NCI-H526 (cell line): ENCODE results near the gene RCN2.
A peak's percentile ranks its signal among the peaks of the same experiment; 100 is the strongest.
"Not testable (repeated sequence)": the region's sequence is repeated elsewhere in the genome, so short reads cannot be mapped to it uniquely, and the experiment has no call there.

Source experiments
- DNase-seq, 2 experiments: peaks; one replicate each; lab custom pipeline; 2025; lab: John Stamatoyannopoulos, UW

RCN2 gene, protein sequence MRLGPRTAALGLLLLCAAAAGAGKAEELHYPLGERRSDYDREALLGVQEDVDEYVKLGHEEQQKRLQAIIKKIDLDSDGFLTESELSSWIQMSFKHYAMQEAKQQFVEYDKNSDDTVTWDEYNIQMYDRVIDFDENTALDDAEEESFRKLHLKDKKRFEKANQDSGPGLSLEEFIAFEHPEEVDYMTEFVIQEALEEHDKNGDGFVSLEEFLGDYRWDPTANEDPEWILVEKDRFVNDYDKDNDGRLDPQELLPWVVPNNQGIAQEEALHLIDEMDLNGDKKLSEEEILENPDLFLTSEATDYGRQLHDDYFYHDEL

DNA sequence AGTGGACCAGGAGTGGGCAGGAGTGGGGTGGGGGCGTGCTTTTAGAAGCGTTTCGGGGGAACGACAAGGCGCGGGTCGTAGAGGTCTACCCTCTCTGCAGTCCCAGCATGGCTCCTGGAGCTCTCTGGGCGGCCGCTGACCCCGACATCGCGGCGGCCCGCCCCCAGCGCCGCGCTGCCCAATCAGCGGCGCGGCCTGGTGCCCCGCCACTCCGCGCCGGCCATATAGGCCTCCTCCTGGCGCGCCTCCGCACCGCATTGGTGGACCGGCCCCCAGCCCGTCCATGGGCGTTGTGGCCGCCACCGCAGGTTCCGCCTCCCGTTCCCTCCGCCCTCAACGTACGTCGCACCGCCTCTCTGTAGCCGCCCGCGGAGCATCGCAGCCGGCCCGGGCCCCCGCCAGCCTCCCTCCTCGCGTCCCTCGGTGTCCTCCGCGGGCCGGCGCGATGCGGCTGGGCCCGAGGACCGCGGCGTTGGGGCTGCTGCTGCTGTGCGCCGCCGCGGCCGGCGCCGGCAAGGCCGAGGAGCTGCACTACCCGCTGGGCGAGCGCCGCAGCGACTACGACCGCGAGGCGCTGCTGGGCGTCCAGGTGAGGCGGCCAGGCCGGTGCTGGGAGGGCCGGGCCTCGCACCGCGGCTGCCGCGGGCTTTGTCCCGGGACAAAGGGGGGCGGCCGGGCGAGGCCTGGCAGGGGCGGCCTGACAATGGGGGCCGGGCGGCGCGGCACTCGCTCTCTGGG, at the start of gene RCN2:
Gene RCN2 (plus strand): TSS at position 353 of the 738 bp plus-strand sequence. CDS start 93 bp downstream, at position 446.
- peak; percentile 84 to 98 for DNase-seq

DNA sequence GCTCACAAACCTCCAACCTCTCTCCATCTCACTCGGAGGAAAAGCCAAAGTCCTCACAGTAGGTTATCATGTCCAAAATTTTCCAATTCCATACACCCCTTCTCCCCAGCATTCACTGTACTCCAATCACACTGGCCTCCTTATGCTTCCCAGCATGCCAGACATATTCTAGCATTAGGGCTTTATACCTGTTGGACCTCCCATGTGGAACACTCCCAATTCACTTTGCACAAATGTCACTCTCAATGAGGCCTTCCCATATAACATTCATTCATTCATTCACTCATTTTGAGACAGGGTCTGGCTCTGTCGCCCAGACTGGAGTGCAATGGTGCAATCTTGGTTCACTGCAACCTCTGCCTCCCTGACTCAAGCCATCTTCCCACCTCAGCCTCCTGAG, 46.3 kb upstream of the RCN2 start:
- DNase-seq: no peak

DNA sequence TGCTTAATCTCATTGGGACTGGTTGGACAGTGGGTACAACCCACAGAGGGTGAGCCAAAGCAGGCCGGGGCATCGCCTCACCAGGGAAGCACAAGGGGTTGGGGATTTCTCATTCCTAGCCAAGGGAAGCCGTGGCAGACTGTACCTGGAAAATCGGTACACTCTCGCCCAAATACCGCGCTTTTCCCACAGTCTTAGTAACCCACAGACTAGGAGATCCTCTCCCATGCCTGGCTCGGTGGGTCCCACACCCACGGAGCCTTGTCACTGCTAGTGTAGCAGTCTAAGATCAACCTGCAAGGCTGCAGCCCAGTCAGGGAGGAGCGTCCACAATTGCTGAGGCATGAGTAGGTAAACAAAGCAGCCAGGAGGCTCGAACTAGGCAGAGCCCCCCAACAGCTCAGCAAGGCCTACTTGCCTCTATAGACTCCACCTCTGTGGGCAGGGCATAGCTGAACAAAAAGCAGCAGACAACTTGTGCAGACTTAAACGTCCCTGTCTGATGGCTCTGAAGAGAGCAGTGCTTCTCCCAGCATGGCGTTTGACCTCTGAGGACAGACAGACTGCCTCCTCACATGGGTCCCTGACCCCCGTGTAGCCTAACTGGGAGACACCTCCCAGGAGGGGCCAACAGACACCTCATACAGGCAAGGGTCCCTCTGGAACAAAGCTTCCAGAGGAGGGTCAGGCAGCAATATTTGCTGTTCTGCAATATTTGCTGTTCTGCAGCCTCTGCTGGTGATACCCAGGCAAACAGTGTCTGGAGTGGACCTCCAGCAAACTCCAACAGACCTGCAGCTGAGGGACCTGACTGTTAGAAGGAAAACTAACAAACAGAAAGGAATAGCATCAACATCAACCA, 44.0 kb upstream of the RCN2 start:
- DNase-seq: not testable (repeated sequence)

DNA sequence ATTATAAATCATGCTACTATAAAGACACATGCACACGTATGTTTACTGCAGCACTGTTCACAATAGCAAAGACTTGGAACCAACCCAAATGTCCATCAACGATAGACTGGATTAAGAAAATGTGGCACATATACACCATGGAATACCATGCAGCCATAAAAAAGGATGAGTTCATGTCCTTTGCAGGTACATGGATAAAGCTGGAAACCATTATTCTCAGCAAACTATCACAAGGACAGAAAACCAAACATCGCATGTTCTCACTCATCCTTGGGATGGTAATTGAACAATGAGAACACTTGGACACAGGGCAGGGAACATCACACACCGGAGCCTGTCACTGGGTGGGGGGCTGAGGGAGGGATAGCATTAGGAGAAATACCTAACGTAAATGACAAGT, 38.7 kb upstream of the RCN2 start:
- DNase-seq: not testable (repeated sequence)

DNA sequence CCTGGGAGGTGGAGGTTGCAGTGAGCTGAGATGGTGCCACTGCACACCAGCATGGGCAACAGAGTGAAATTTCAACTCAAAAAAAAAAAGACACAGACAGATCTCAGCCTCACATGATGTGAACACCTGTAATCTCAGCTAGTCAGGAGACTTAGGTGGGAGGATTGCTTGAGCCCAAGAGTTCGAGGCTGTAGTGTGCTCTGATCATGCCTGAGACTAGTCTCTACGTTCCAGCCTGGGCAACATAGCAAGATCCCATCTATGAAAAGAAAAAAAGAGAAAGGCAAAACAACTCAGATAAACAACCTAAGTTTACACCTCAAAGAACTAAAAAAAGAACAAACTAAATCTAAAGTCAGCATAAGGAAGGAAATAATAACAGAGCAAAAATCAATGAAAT, 37.4 kb upstream of the RCN2 start:
- no peak for DNase-seq

DNA sequence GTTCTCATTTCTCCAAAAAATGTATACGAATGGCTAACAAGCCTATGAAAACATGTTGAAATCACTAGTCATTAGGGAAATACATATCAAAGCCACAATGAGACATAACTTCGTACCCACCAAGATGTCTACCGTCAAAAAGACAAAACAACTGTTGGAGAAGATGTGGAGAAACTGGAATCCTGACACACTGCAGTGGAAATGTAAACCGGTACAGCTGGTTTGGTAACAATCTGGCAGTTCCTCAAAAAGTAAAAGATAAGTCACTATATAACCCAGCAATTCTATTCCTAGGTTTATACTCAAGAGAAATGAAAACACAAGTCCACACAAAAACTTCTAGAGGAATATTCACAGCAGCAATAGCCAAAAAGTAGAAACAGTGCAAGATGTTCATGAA, 33.4 kb upstream of the RCN2 start:
- no peak for DNase-seq

DNA sequence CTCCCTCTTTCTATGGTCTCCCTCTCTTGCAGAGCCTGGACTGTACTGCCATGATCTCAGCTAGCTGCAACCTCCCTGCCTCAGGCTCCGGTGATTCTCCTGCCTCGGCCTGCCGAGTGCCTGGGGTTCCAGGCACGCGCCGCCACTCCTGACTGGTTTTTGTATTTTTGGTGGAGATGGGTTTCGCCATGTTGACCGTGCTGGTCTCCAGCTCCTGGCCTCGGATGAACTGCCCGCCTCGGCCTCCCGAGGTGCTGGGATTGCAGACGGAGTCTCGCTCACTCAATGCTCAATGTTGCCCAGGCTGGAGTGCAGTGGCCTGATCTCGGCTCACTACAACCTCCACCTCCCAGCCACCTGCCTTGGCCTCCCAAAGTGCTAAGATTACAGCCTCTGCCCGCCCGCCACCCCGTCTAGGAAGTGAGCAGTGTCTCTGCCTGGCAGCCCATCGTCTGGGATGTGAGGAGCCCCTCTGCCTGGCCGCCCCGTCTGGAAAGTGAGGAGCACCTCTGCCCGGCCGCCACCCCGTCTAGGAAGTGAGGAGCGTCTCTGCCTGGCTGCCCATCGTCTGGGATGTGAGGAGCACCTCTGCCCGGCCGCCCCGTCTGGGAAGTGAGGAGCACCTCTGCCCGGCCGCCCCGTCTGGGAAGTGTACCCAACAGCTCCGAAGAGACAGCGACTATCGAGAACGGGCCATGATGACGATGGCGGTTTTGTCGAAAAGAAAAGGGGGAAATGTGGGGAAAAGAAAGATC, 32.2 kb upstream of the RCN2 start:
- DNase-seq: not testable (repeated sequence)

DNA sequence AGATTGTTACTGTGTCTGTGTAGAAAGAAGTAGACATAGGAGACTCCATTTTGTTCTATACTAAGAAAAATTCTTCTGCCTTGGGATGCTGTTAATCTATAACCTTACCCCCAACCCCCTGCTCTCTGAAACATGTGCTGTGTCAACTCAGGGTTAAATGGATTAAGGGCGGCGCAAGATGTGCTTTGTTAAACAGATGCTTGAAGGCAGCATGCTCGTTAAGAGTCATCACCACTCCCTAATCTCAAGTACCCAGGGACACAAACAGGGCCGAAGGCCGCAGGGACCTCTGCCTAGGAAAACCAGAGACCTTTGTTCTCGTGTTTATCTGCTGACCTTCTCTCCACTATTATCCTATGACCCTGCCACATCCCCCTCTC, 31.6 kb upstream of the RCN2 start:
- not testable (repeated sequence) for DNase-seq

DNA sequence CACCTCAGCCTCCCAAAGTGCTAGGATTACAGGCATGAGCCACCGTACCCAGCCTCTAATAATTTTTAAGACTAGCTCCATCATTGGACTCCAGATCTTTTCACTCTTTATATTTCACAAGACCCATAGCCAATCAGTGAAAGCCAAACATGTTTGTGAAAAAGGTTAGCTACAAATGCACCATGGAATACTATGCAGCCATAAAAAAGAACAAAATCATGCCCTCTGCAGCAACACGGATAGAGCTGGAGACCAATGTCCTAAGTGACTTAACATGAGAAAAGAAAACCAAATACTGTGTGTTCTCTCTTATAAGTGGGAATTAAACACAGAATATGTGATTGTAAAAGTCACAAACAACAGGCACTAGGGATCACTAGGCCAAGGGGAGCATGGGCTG, 29.6 kb upstream of the RCN2 start:
- no peak for DNase-seq

DNA sequence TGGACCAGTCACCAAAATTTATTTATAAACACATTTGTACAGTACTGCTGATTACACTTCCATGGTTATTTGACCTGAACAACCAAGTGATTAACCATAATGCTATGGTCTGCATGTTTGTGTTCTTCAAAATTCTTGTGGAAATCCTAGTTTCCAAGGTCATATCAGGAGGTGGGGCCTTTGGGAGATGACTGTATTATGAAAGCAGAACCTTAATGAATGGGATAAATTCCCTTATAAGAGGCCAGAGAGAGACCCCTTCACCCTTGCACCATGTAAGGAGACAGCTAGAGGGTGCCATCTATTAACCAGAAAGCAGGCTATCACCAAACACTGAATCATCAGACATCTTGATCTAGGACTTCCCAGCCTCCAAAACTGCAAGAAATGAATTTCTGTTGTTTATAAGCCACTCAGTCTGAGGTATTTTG, 28.3 kb upstream of the RCN2 start:
- peak; percentile 15 to 49 for DNase-seq

DNA sequence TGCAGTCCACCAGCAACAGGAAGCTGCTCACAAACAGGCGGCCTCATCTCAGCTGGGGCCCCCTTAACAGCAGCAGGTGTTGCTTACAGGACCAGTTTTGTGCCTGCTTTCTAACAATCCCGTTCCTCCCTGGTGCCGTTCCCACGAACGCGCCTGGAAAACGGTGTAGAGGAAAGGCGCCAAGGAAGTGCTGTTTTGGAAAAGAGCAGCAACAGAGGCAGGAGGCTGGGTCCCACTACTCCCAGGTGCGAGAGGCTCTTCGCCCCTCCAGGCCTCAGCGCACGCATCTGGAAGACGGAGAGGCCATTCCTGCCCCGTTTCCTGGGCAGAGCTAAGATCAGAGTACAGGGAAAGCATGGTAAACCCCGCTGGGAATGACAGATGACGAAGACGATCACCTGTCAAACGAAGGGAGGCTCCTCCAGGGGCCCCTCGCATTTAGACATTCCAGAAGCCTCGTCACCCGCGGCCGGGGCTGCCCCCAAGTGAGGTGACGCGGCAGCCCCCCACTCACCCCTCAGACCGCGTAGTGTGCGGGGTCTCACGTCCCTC, 27.0 kb upstream of the RCN2 start:
- peak in 1 of 2 experiments; percentile 59 for DNase-seq

DNA sequence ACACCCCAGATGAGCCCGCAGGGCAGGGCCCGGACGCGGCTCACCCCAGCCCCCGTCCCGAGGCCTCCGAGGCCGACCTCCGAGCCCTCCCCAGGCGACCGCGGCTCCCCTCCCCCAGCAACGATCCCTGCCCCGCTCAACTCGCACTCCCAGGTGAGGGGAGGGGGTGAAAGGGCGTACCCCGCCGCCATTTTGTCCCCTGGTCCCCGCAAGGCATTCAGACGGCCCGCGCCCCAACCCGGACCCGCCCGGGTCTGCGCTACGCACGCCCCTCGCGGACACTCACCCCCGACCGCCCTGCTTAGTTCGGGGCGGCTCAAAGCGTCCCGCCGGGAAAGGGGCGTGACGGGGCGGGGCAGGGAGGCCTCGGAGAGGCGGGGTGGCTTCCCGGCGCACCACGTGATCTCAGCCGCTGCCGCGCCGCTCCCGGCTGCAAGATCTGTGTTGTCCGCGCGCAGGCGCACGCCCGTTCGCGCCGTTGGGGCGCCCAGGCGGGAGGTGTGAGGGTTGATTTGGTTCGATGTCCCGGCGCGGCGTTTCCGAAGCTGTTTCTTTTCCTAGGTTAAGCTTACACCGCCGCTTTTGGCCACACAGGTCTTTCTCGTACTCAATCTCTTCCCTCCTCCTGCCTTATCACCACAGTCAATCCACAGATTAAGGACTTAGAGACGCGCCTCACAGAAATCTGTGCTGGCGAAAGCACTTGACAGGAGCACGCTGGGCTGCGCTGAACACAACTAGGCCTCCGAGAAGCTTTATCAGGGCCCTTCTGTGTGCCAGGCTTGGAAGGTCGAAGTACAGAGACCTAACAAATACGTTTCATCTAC, 26.3 kb upstream of the RCN2 start, which contains the start of gene SCAPER:
Gene SCAPER (minus strand): TSS at position 328 of the 827 bp plus-strand sequence. CDS start 21,523 bp downstream, outside the sequence.
- DNase-seq: peak; percentile 75 to 94

DNA sequence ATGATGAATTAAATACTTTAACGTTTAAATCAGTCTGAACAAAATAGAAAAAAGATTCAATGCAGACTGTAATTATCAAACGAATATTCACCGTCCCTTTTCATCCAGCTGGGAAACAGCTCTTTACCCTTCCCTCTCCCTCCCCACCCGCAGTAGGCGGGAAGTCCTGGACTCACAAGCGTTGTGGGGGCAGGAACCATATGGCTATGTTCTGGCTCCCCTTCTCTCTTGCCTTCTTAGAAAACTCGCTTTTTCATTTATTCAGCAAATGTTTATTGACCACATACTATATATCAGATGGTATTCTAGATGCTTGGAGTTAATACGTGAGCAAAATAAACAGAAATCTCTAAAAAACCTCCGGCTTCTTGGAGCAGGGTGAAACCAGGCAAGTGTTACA, 25.7 kb upstream of the RCN2 start:
- DNase-seq: peak in 1 of 2 experiments; percentile 35

DNA sequence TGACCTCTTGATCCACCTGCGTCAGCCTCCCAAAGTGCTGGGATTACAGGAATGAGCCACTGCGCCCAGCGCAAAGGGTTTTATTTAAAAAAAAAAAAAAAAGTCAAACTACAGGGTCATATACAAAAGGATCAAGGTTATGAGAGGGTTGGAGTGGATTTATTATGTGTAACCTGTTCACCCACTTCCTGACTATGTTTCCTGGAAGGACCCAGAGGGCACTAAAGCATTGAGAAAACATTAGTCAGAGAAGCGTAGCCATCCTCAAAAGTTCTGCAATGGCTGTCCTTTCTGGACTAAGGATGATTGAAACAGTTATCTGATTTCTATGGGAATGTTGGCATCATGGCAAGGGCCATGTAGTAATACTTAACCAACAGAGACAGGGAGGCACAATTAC, 19.1 kb upstream of the RCN2 start:
- no peak for DNase-seq

DNA sequence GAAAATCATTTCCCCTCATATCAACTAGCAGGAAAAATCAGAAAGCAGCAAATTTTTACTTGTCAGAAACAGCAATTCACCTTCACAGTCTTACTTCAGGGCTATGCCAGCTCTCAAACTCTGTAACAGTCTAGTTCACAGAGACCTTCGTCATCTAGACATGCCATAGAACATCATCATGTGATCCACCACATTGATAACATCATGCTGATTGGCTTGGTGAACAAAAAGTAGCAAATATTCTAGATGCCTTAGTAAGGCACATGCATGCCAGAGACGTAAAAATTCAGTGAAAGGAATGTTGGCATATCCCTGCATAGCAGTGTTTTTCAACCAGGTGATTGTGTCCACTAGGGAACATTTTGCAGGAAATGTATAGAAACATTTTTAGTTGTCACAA, 17.8 kb upstream of the RCN2 start:
- no peak for DNase-seq

DNA sequence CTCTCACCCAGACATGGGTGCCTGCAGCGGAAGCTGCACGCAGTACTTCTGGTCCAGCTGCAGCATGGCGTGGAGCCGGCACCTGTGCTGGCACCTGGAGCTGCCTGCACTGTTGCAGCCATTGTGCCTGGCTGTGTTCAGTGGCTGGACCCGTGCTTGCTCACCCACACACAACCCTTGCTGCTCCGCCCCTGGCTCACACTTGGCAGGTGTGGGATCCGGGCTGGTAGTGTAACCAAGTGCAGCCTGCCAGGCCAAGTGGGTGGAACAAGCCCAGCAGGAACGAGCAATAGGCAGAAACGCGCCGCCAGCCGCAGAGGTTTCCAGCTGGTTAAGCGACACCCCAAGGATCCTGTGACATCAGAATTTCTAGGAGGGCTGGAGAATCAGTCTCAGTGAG, 15.2 kb upstream of the RCN2 start:
- no peak for DNase-seq

DNA sequence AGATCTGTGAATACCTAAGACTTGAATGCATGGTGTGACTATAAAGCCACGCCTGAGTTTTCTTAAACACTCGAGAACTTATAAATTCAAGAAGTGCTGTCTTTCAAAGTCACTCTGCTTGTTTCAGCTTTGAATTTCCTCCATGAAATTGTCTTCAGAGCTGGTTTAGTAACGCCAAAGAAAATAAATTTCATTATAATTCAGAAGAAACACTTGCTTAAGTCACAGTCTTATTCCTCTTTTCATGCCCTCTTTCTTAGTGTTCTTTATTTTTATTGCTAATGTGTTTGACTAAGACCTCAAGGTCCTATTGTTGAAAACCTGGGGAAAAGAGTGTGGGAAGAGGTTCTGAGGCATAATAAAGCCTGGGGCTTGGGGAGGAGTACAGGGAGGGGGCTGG, 3.3 kb upstream of the RCN2 start:
- DNase-seq: no peak

DNA sequence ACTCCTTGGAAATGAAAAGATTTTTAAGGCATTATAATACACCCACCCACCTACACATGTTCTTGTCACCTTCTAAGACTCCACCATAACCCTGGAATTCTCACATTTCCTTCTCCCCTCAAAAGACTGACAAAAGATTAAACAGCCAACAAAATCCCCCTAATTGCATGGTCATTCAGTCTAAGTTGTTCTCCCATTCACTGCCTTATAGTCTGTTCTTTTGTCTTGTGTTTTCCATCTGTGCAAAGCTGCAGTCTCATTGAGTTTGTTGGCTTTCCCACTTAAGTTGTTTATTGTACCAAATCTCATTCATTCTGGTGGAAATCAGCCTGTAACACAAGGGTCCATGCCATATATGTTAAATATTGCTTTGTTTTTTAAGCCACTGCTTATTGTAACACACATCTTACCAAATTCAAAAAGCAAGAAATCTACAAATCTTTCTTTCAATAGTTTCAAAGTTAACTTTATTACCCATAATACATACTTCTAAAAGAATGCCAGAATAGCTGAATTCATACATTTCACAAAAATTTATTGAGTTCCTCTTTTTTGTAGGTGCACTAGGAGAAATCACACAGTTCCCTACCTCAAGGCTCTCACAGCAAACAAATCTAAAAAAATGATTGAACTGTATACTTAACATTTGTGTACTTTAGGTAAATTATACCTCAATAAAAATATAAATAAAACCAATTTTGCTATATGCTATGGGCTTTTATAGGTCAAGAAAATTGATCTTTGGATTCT, 2.4 kb upstream of the RCN2 start:
- DNase-seq: no peak

DNA sequence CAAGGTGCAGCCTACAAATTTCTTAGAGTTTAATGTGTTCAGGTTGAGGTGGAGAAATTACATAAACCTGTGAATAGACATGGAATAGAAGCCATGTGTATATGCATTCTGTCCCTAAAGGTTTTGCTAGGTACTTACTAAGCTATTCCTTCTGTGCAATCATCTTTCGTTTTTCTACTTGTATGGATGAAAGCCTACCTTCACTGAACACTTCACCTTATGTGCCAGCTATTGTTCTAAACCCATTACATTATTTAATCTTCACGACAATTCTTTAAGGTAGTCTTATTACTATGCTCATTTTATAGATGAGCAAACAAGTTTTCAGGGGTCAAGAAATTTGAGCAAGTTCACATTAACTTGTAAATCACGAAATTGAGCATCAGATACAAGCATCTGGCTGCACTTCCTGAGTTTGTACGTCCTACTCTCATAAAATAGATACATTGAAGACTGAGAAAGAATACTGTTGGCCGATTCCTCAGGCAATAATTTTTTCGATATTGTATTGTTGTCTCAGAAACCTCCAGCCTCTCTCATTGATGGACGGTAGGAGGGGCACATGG, 635 bp upstream of the RCN2 start:
- DNase-seq: no peak
